Kidney (tissue), 14 donors: ENCODE results near the gene ATP6V1F. TPM values are rescaled to one million over a fixed set of nuclear protein-coding genes. Genes with fewer than 3 reads are reported as not detected.

Experiments
- DNase-seq, 5 donors: peaks; one replicate each; pipeline ENCODE4 v3.0.0-alpha.2; 2013 to 2020
- FAIRE-seq: peaks from 2 replicates; lab custom pipeline; 2012; peaks lifted over from hg19 to GRCh38; lab: Jason Lieb, UNC
- H3K27ac ChIP-seq, 2 donors: one replicate each; pipeline ENCODE4 v1.7.0; 2013; ENCODE audit warnings: low read depth in 2 of 2, low read length in 2 of 2, inconsistent platforms in 1 of 2
- H3K27me3 ChIP-seq: one replicate; pipeline ENCODE4 v1.7.1; 2013; ENCODE audit warnings: low read length, inconsistent platforms; ENCODE audit not compliant: control insufficient read depth, insufficient read depth
- H3K36me3 ChIP-seq, 3 donors: one replicate each; pipeline versions ENCODE4 v1.7.0 to v1.7.1; 2013; ENCODE audit warnings: low read length in 3 of 3, control low read depth in 1 of 3, inconsistent platforms in 1 of 3; ENCODE audit not compliant: insufficient read depth in 3 of 3, control insufficient read depth in 2 of 3
- H3K4me1 ChIP-seq, 3 donors: one replicate each; pipeline versions ENCODE4 v1.7.0 to v1.7.1; 2013; ENCODE audit warnings: low read length in 3 of 3, inconsistent platforms in 1 of 3, low read depth in 1 of 3; ENCODE audit not compliant: control insufficient read depth in 2 of 3, insufficient read depth in 2 of 3
- H3K4me3 ChIP-seq, 3 donors: one replicate each; pipeline versions ENCODE4 v1.7.0 to v1.8.1; 2013; ENCODE audit warnings: low read length in 3 of 3, control low read depth in 1 of 3, inconsistent platforms in 1 of 3
- H3K9ac ChIP-seq, 3 donors: one replicate each; pipeline versions ENCODE4 v1.7.0 to v1.7.1; 2013; ENCODE audit warnings: low read length in 3 of 3, control low read depth in 1 of 3, inconsistent platforms in 1 of 3
- H3K9me3 ChIP-seq, 3 donors: one replicate each; pipeline versions ENCODE4 v1.7.0 to v1.7.1; 2013; ENCODE audit warnings: low read length in 3 of 3, control low read depth in 1 of 3, inconsistent platforms in 1 of 3; ENCODE audit not compliant: control insufficient read depth in 2 of 3, insufficient read depth in 1 of 3
- CTCF ChIP-seq: IDR thresholded peaks from 3 replicates; pipeline ENCODE4 v1.5.1; 2012; ENCODE audit warnings: mild to moderate bottlenecking, moderate library complexity, borderline replicate concordance; ENCODE audit not compliant: insufficient read depth; ENCODE audit errors: extremely low read depth
- intact Hi-C: fragments of 100-400 bp; cut with DNase I; formaldehyde crosslinking; loops from one replicate; pipeline ENCODE4 v1.11.1; 2022
- polyA plus RNA-seq: library from polyadenylated mRNA; stranded (reverse); fragments of 350-450 nt; fragmentation: Illumina TruSeq; extraction: RNeasy Lipid Tissue Mini Kit (QIAGEN cat#74804); gene quantifications from one replicate; pipeline ENCODE4 v1.2.3, GENCODE V29; 2014; ENCODE audit warnings: low read depth, low replicate concordance; ENCODE audit not compliant: insufficient read depth
- total RNA-seq: library from RNA; stranded (reverse); fragmentation: NEBNext Ultra II Directional; extraction: Animal tissue kit (Norgen Biotek cat#: 25700); gene quantifications from one replicate; pipeline ENCODE4 v1.2.1, GENCODE V29; 2021
- donor health status: control.
- donor health status: control.
- donor health status: control.
- donor health status: control.
- donor health status: control.
- donor health status: DM: yes; HTN: yes; CAD: no.
- donor health status: Normal renal cell carcinoma (clear cell type).

ATP6V1F gene
- total and polyA plus RNA-seq, 2 donors from 2014 or later, result 161 to 684 TPM

DNA sequence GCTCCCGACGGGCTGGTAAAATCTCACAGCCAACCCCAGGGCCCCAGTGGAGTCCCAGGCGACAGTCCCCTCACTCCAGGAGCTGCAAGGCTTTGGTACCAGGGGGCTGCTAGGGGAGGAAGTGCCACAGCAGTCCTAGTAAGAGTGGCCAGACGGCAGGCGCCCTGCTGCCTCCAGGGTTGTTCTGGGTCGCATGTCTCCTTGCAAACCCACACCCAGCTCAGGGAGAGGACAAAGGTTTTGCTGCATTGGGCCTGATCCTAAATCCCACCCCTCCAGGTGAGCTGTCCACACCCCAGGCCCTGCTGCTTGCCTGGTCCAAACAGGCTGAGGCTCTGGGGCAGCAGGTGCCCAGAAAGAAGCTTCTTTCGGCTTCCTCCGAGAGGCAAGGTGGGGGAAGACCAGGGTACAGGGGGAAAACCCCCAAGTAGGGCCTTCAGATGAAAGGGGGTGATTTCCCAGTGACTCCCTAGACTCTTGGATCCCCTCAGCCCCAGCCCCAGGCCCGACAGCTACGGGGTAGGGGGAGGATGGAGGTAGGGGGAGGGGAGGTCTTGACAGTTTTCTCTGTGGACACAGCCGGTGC lies 52.0 kb downstream of the ATP6V1F start:
- DNase-seq (peak in 1 of 5 donors; percentile 45), FAIRE-seq (no peak)
- H3K9ac ChIP-seq, result no peak overlapping the region
- no peak overlapping the region for H3K27ac ChIP-seq
- TF ChIP-seq CTCF, result no peak
- no peaks in the 10 kb centered on the region for H3K9me3 ChIP-seq
- intact Hi-C loops, result no loop called here
- no peak overlapping the region for H3K4me3 ChIP-seq
- no peaks in the 10 kb centered on the region for H3K36me3 ChIP-seq
- peaks cover 0 to 8% (median 3%) of the 10 kb centered on the region in 3 donors for H3K4me1 ChIP-seq
- H3K27me3 ChIP-seq, result no peaks in the 10 kb centered on the region

- no peak for FAIRE-seq
- no peaks in the 10 kb centered on the region for H3K9me3 ChIP-seq
- no peak for DNase-seq
- no peaks in the 10 kb centered on the region for H3K36me3 ChIP-seq
- no peaks in the 10 kb centered on the region for H3K27me3 ChIP-seq
- intact Hi-C loops, result no loop called here
- TF ChIP-seq CTCF, result no peak
- no peak overlapping the region for H3K4me3 ChIP-seq
- peaks cover 0 to 6% (median 3%) of the 10 kb centered on the region in 3 donors for H3K4me1 ChIP-seq
- no peak overlapping the region for H3K27ac ChIP-seq
- no peak overlapping the region for H3K9ac ChIP-seq
These were observed 52.7 kb downstream of the ATP6V1F start for GRCh38 chr7:128915271-128915819.

Other genes starting within 250 kb of the ATP6V1F start
- gene GARIN1A, start 190.6 kb upstream of the ATP6V1F start, total RNA-seq, result 2.5 TPM
- 1.3 TPM for gene GARIN1A, start 190.6 kb upstream of the ATP6V1F start, polyA plus RNA-seq
- gene CALU, start 123.5 kb upstream of the ATP6V1F start, total RNA-seq, result 75.1 TPM
- 32.9 TPM for gene CALU, start 123.5 kb upstream of the ATP6V1F start, polyA plus RNA-seq
- not detected for gene OPN1SW, start 87.1 kb upstream of the ATP6V1F start, total RNA-seq
- gene OPN1SW, start 87.1 kb upstream of the ATP6V1F start, polyA plus RNA-seq, result not detected
- gene CCDC136, start 70.9 kb upstream of the ATP6V1F start, total RNA-seq, result 4.2 TPM
- 1.4 TPM for gene CCDC136, start 70.9 kb upstream of the ATP6V1F start, polyA plus RNA-seq
- 12.2 TPM for gene FLNC, start 32.5 kb upstream of the ATP6V1F start, total RNA-seq
- gene FLNC, start 32.5 kb upstream of the ATP6V1F start, polyA plus RNA-seq, result 2.8 TPM
- 44.6 TPM for gene KCP, start 47.9 kb downstream of the ATP6V1F start, total RNA-seq
- gene KCP, start 47.9 kb downstream of the ATP6V1F start, polyA plus RNA-seq, result 7.7 TPM
- 27.1 TPM for gene IRF5, start 75.1 kb downstream of the ATP6V1F start, total RNA-seq
- gene IRF5, start 75.1 kb downstream of the ATP6V1F start, polyA plus RNA-seq, result 13.0 TPM
- 35.7 TPM for gene TNPO3, start 192.3 kb downstream of the ATP6V1F start, total RNA-seq
- gene TNPO3, start 192.3 kb downstream of the ATP6V1F start, polyA plus RNA-seq, result 20.1 TPM